ENCODE measurements around the gene DOCK4. TPM values are rescaled to one million over a fixed set of nuclear protein-coding genes. Genes with fewer than 3 reads are reported as not detected.

DOCK4 gene
- total RNA-seq, 1 experiment from 2014 or later = 20.4 TPM

DNA sequence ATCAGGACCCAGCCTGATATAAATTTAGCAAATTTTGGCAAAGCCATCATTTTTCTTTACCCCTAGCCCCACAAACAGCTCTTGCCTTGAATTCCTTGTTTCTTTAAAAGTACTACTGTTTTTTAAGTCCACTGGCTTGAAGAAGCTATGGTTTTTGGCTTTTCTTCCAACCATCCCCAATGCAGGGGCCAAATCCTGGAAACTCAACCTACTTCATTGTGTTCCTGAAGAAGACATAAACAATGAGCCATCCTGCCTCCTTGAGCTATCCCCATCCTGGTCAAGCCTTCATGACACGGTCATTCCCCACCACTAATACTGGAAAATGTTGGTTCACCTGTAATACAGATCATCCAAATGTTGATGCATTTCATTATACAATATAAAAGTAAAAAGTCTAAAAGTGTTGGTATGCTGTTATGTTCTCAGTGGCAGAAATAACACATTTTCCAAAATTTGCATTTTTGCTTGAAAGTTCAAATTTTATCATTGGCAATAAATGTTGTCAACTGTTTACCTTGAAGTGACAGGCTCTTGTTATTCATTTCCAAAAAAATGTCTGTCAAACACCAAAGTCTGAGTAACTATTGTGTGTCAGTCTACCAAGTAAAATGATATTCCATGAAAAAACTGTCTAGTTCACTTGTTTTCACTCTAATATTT lies 92.2 kb downstream of the DOCK4 start (continued):
- TF ChIP-seq ZNF263 (CRISPR knock-in tag; IDR thresholded peaks at IDR 0.05; ENCODE audit: low read depth) = no peak
- no peak for TF ChIP-seq RELA (CRISPR knock-in tag; IDR thresholded peaks at IDR 0.05; ENCODE audit: borderline replicate concordance)

DNA sequence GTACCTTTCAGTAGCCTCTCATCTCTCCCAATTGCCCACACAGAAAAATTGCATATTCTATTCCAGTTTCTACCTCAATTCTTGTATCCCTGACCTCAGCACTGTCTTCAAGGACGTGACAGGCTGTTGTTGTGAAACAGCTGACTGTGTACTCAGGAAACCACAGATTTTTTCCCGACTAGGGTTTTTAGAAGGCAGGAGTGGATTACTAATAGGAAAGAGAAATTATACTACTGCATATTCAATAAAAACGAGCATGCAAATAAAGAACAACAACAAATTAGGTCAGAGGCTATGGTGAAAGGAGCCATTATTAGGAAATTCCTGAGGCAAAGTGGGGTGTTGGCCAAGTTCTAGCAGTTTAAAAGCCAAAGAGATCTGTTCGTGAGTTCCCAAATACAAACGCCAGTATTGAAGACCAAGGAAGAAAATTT lies 93.4 kb downstream of the DOCK4 start:
- Mint-ChIP-seq H3K27ac (no peak overlapping the region), H3K36me3 (no peaks in the 10 kb centered on the region), H3K9me3 (peaks cover 3% of the 10 kb centered on the region; the same call in 1 of the 2 replicates), H3K4me1 (peaks cover 12% of the 10 kb centered on the region), H3K4me3 (no peak overlapping the region), H3K27me3 (ENCODE audit: low read depth) (no peaks in the 10 kb centered on the region)
- DNase-seq (ENCODE audit: low spot score) (no peak), ATAC-seq (no peak)
- POLR2A ChIA-PET = no interaction called here
- CTCF ChIA-PET = no interaction called here
- no peak for TF ChIP-seq ZNF219 (CRISPR knock-in tag; IDR thresholded peaks at IDR 0.05; ENCODE audit: borderline replicate concordance)
- no peak for TF ChIP-seq GRHL2 (CRISPR knock-in tag; IDR thresholded peaks at IDR 0.05; ENCODE audit: insufficient replicate concordance, severe bottlenecking)
- TF ChIP-seq SMAD3 (CRISPR knock-in tag; IDR thresholded peaks at IDR 0.05; ENCODE audit: borderline replicate concordance) = no peak
- TF ChIP-seq ESRRA (CRISPR knock-in tag; IDR thresholded peaks at IDR 0.05; ENCODE audit: borderline replicate concordance) = no peak
- no peak for TF ChIP-seq ATF3 (CRISPR knock-in tag; conservative IDR thresholded peaks at IDR 0.05)
- TF ChIP-seq, protein P1, sequence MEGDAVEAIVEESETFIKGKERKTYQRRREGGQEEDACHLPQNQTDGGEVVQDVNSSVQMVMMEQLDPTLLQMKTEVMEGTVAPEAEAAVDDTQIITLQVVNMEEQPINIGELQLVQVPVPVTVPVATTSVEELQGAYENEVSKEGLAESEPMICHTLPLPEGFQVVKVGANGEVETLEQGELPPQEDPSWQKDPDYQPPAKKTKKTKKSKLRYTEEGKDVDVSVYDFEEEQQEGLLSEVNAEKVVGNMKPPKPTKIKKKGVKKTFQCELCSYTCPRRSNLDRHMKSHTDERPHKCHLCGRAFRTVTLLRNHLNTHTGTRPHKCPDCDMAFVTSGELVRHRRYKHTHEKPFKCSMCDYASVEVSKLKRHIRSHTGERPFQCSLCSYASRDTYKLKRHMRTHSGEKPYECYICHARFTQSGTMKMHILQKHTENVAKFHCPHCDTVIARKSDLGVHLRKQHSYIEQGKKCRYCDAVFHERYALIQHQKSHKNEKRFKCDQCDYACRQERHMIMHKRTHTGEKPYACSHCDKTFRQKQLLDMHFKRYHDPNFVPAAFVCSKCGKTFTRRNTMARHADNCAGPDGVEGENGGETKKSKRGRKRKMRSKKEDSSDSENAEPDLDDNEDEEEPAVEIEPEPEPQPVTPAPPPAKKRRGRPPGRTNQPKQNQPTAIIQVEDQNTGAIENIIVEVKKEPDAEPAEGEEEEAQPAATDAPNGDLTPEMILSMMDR (IDR thresholded peaks at IDR 0.05) = no peak
- no peak for TF ChIP-seq MYBL2 (CRISPR knock-in tag; IDR thresholded peaks at IDR 0.05)
- no peak for TF ChIP-seq ZNF232 (CRISPR knock-in tag; IDR thresholded peaks at IDR 0.05)
- no peak for TF ChIP-seq OVOL2 (CRISPR knock-in tag; IDR thresholded peaks at IDR 0.05; ENCODE audit: borderline replicate concordance)
- TF ChIP-seq ELF4 (CRISPR knock-in tag; IDR thresholded peaks at IDR 0.05; ENCODE audit: low read depth) = no peak
- no peak for TF ChIP-seq NFYB (CRISPR knock-in tag; conservative IDR thresholded peaks at IDR 0.05; ENCODE audit: low read depth)
- no peak for TF ChIP-seq ZNF396 (CRISPR knock-in tag; IDR thresholded peaks at IDR 0.05; ENCODE audit: borderline replicate concordance)
- TF ChIP-seq, protein P2, sequence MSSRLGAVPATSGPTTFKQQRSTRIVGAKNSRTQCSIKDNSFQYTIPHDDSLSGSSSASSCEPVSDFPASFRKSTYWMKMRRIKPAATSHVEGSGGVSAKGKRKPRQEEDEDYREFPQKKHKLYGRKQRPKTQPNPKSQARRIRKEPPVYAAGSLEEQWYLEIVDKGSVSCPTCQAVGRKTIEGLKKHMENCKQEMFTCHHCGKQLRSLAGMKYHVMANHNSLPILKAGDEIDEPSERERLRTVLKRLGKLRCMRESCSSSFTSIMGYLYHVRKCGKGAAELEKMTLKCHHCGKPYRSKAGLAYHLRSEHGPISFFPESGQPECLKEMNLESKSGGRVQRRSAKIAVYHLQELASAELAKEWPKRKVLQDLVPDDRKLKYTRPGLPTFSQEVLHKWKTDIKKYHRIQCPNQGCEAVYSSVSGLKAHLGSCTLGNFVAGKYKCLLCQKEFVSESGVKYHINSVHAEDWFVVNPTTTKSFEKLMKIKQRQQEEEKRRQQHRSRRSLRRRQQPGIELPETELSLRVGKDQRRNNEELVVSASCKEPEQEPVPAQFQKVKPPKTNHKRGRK (CRISPR knock-in tag; IDR thresholded peaks at IDR 0.05; ENCODE audit: borderline replicate concordance) = no peak
- no peak for TF ChIP-seq EMX1 (CRISPR knock-in tag; IDR thresholded peaks at IDR 0.05)
- TF ChIP-seq, protein P3, sequence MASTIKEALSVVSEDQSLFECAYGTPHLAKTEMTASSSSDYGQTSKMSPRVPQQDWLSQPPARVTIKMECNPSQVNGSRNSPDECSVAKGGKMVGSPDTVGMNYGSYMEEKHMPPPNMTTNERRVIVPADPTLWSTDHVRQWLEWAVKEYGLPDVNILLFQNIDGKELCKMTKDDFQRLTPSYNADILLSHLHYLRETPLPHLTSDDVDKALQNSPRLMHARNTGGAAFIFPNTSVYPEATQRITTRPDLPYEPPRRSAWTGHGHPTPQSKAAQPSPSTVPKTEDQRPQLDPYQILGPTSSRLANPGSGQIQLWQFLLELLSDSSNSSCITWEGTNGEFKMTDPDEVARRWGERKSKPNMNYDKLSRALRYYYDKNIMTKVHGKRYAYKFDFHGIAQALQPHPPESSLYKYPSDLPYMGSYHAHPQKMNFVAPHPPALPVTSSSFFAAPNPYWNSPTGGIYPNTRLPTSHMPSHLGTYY (CRISPR knock-in tag; IDR thresholded peaks at IDR 0.05) = no peak
- TF ChIP-seq ZNF121 (CRISPR knock-in tag; IDR thresholded peaks at IDR 0.05) = no peak
- no peak for TF ChIP-seq E2F5 (CRISPR knock-in tag; IDR thresholded peaks at IDR 0.05)
